NCI-H1694 (cell line): ENCODE results near the gene RPS19BP1.
"Not testable (repeated sequence)": the region's sequence is repeated elsewhere in the genome, so short reads cannot be mapped to it uniquely, and the experiment has no call there.

Experiments used
- DNase-seq: peaks from one replicate; lab custom pipeline; 2025; lab: John Stamatoyannopoulos, UW

Gene RPS19BP1

DNA sequence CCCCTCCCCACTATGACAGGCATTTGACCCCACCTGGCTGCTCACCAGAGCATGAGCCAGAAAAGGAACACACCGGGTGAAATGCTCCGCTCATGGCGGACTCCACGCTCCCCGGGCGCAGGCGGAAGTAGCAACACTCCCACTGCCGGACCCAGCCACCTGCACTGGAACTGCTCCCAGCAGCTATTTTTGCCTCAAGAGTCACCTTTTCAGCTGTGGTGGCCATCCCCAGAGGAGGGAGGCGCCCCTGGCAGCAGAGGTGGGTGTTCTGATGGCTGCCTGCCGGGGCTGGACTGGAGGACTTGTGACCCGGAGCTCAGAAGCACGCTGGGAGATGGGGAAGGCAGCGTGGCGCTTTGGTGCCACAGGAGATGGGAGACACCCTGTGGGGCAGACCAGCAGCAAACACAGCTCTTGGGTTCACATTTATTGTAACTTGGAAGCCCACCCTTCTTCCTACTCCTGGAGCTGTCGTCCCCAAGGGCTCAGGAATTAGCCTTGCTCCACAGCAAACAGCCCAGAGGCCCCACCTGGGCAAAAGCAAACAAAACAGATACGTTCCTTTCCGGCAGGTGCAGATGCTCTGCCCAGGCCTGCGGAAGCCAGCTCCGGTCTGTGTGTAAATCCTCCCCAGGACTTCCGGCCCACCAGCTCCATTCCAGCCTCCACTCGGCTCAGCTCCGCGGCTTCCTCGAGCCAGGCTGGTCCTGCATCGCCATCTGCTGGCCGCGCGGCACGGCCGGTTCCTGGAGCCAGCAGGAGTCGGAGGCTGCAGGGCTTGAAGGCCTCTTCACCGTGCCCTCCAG is 3.7 kb downstream of the RPS19BP1 start:
- DNase-seq: peak; percentile 78

DNA sequence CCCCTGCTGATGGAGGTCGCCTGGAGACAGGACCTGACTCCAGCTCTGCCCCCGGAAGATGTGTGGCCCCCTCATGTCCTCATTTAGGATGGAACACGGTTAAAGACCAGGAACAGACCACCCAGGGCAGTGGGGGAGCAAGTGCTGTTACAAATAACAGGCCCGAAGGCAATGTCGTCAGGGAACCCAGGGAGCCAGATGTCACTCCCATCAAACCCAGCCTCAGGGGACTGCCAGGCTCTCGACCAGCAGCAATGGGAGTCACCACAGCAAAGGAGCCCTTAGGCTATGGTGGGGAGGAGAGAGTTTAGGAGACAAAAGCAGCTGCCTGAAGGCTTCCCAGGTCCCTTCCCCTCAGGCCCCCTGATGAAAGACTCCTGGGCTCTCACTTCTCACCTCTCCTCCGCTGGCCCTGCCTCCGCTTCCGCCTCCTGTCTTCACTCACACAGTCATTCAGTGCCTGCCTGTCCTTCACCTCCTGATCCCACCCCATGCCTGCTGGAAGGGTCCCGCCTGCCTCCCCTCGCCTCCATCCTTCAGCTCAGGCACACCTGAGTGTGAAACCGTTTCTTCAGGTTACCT is 4.4 kb downstream of the RPS19BP1 start:
- peak; percentile 71 for DNase-seq

DNA sequence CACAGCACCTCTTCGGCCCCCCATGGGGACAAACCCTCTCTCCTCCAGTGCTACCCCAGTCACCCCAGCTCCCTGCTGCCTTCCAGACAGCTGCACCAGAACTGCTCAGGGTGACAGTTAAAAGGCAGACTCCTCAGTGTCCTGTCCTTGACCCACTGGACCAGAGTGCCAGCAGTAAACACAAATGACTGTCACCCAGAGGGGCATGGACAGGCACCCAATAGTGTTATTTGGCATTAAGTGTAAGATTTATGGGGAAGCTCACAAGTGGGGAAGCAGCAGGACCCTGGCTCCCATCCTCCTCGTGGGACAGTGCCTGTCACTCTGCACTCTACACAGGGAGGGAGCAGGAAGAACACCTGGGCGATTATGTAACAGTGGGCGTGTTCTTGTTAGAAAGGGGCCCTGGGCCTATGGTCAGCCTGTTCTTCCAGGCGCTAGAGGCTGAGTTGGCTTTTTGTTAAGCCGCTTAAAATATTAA is 5.0 kb downstream of the RPS19BP1 start:
- DNase-seq: no peak

DNA sequence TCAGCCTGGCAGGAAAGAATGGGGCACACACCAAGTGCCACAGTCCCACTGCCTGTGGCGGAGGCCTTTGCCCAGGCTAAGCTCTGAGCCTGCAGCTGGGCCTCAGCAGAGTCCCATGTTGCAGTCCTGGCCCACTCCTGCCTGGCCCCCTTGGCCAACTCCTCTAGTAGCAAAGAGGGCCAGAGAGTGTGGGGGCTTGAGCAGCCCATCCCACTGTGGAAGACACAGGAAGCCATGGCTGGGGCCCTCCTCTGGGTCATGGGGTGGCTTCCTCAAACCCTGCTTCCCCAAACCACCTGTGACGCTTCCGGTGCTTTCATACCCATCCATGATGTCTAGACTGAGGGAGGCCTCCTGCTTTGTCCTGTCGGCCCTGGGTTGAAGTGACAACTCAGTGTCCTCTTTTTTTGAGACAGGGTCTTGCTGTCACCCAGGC is 5.8 kb downstream of the RPS19BP1 start:
- DNase-seq: no peak

DNA sequence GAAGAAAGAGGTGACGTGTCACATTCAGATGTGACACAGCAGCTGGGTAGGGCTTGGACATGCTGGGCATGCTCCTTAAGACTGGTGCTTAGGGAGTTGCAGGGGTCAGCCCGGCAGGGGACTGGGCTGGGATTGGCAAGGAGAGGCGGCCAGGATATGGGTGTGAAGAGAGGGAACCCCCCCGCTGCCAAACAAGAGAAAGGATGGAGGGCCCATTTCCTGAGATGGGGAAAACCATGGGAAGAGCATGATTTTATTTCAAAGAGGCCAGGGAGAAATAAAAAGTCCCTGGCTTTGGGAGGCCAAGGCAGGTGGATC is 6.9 kb downstream of the RPS19BP1 start:
- DNase-seq: no peak

DNA sequence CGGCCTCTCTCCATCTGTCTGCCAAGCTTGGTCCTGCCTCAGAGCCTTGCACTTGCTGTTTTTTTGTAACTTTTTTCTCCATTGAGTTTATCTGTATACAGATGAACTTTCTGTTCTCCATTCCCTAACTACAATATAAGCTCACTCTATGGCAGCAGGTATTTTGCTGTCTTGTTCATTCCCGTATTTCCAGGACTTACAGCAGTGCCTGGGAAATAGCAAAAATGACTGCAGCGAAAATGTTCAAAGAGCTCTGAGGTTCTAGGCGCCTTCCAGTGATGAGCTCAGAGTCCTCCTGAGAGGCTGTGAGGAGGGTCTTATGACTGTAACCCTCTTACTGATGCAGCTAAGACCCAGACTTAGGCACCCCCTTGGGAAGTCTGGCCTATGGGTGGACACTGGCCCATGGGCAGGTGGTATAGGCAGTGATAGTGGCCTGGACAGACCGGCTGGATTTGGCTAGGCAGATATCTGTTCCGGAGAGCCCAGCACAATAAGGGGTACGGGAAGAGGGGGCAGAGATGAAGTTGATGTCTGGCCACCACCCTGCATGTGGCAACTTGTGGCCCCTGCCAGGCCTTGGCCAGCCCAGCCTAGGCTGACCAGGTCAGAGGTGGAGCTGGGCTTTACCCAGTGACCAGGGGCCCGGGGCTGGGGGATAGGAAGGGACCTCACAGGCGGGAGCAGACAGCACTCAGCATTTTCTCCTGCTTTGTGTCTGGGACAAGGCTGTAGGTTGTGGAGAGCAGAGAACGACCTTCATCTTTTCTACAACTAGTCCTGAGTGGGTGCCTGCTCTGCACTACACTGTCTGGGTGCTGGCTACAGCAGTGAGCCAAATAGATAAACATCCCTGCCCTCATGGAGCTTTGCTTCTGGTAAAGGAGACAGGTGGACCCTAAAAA is 7.5 kb downstream of the RPS19BP1 start:
- DNase-seq: no peak

DNA sequence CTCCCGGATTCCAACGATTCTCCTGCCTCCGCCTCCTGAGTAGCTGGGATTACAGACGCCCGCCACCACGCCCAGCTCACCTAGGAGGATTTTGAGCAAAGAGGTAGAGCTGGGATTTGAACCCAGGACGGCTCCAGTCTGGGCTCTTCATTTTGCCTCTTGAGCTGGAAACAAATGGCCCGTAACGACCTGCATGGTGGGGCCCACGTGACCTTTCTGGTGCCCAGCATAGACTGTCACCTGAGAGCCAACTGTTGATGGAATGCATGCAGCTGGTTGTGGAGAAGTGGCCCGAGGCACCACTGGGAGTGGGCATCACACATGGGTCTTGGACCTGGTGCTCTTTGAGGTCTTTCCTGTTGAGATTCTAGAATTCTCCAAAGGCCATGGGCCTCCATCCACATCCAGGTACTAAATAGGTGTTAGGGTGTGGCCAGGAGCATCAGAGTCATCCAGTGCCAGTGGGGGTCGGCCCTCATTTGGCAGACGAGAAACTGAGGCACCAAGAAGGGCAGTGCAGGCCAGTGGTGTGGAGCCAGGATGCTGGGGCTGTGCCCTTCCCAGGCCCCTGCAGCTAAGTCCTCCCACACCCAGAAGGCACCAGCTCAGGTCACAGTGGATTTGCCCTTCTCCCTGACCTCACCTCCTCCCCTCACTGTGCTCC is 8.3 kb downstream of the RPS19BP1 start:
- no peak for DNase-seq

DNA sequence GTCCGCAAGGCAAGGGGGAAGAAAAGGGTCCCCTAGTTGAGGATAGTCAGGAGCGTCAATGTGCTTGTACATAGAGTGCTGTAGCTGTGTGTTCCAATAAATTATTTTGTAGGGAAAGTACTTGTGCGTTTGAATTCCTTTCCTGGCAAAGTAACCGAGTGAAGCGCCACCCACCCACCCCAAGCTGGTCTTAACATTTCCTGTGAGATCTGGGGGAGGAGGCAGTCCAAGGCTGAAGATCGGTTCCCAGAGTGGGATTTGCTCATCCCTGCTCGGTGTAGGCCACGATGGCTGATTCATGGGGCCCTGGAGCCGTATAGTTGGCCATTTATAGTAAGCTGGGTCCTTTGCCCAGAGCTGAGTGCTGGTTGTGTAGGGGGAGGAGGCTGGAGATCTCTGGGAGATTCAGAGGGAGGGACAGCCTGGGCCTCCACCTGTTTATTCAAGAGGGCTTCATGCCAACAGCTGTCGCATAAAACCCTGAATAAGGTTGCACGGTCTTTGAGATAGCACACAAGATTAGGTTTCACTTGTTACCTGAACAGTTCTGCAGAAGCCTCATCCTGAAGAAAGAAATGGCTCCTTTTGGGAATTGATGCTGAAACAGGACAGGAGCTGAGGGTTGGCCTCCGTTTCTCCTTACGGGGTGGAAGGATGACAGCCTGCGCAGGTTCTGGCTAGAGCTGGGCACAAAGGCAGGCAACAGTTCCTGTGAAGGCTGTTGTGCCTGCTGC is 9.8 kb downstream of the RPS19BP1 start:
- DNase-seq: peak; percentile 45

DNA sequence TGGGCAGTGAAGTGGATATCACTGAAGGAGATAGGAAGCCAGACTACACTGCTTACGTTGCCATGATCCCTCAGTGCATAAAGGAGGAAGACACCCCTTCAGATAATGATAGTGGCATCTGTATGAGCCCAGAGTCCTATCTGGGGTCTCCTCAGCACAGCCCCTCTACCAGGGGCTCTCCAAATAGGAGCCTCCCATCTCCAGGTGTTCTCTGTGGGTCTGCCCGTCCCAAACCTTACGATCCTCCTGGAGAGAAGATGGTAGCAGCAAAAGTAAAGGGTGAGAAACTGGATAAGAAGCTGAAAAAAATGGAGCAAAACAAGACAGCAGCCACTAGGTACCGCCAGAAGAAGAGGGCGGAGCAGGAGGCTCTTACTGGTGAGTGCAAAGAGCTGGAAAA is 10.5 kb downstream of the RPS19BP1 start:
- DNase-seq: not testable (repeated sequence)

DNA sequence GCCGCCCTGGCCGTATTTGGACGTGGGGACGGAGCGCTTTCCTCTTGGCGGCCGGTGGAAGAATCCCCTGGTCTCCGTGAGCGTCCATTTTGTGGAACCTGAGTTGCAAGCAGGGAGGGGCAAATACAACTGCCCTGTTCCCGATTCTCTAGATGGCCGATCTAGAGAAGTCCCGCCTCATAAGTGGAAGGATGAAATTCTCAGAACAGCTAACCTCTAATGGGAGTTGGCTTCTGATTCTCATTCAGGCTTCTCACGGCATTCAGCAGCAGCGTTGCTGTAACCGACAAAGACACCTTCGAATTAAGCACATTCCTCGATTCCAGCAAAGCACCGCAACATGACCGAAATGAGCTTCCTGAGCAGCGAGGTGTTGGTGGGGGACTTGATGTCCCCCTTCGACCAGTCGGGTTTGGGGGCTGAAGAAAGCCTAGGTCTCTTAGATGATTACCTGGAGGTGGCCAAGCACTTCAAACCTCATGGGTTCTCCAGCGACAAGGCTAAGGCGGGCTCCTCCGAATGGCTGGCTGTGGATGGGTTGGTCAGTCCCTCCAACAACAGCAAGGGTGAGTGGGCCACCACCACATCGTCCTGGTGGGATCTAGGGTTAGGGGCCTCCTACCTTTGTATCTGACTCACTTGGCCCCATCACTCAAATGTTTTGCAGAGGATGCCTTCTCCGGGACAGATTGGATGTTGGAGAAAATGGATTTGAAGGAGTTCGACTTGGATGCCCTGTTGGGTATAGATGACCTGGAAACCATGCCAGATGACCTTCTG is 11.3 kb downstream of the RPS19BP1 start:
- peak; percentile 31 for DNase-seq

DNA sequence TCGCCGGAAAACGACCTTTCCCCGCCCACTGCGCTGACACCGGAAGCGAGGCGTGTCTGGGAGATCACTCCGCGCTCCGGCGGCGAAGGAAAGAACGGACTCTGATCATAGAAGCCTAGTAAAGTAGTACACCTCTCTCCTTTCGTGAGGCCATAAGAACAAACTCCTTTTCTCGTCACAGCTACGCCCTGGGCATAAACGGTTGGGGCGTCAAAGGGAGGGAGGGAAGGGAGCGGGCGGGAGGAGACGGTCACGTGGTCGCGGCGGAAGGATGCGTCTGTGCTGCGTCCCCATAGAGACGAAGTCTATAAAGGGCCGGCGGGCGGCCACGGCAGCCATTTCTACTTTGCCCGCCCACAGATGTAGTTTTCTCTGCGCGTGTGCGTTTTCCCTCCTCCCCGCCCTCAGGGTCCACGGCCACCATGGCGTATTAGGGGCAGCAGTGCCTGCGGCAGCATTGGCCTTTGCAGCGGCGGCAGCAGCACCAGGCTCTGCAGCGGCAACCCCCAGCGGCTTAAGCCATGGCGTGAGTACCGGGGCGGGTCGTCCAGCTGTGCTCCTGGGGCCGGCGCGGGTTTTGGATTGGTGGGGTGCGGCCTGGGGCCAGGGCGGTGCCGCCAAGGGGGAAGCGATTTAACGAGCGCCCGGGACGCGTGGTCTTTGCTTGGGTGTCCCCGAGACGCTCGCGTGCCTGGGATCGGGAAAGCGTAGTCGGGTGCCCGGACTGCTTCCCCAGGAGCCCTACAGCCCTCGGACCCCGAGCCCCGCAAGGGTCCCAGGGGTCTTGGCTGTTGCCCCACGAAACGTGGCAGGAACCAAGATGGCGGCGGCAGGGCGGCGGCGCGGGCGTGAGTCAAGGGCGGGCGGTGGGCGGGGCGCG is 12.1 kb downstream of the RPS19BP1 start, which contains the start of gene ATF4:
TSS of gene ATF4 (plus strand) at position 337 of the 880 bp plus-strand sequence. CDS start 884 bp downstream, outside the sequence.
- DNase-seq: peak; percentile 90

DNA sequence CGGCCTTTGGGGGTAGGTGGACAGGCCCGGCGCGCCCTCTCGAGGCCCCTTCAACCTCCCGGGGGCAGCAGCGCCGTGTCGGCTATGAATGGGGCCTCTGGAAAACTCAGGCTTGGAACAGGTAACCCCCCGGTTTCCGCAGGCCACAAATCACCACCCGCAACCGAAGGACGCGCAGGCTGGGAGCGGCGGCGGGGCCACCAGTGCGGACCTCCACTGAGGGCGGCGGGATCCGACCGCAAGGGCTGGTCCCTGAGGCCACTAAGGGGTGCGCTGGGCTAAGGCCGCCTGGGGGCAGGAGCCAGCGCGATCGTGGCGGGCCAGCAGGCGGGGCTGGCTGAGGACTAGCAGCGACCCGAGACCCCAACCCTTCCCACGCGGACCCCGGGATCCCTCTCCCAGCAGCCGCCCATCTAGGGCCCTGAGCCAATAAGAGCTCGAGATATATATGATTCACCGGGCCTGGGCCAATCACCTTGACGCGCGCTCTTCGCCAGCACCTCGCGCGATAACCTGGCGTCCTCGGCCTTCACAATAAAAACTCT is 12.8 kb downstream of the RPS19BP1 start:
- peak; percentile 98 for DNase-seq

DNA sequence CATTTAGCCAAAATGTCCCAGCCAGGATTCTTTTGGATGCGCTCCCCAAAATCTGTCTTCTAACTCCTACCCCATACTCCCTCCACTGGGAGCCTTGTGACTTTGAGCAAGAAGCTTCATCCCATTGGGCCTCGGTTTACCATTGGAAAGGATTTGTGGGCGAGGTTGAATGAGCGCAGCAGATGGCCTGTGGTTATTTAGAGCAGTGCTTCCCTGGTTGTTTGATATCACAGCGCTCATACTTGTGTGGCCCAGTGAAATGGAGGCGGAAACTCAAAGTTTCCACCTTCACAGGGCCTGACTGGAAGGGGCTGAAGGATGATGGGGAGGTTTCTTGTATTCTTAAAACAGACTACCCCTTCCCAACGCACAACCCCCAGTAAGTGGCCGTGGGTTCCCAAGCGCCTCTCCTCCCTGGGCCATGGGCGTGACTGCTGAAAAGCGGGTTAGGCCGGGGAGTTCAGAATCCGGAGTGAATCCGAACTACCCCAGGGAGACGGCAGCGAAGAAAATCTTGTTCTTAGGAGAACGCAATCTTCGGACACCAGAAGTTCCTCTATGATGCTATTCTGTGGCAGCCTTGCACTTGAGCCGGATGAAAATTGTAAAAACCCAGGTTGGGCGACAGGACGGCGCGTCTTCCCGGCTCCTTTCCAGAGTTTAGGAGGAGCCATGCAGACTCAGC is 13.4 kb downstream of the RPS19BP1 start:
- no peak for DNase-seq

DNA sequence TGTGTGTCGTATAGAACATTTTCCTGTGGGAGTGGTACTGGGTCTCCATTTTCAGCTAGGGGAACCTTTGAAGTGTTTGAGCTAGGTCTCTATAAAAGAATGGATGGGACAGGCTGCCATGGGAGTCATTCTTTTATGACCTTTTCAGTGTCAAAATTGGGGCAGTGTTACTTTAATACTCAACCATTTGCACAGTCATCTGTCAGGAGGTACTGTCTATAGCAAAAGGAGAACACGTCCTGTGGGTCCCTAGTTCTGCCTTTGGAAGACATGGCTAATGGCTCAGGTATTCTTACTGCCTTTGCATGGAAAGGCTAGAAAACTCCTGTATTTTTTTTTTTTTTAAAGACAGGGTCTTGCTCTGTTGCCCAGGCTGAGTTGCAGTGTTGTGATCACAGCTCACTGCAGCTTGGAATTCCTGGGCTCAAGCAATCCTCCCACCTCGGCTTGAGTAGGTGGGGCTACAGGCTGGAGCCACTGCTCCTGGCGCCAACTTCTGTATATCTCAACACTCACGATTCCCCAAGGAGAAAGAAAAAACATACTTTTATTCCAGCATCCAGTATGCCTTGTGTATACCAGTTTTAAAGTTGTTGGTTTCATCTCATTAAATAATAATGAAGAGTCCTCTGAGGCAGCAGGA is 14.3 kb downstream of the RPS19BP1 start:
- no peak for DNase-seq

DNA sequence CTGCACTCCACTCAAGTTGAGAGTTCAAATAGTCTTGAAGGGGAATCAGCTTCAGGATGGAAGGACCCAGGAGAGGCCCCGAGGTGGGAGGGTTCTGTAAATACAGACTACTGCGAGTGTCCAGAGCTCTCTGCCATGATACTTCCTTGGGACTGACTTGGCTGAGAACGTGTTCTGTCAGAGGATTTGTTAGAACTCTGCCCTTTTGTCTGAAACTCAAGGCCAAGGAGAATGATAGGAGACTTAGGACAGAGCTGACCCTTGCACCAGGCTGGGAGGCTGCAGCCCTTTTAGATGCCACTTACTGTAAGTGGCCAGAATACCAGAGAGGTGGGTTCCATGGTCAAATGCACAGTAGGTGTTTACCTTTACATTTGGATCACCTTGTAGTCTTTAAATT is 15.1 kb downstream of the RPS19BP1 start:
- DNase-seq: no peak

DNA sequence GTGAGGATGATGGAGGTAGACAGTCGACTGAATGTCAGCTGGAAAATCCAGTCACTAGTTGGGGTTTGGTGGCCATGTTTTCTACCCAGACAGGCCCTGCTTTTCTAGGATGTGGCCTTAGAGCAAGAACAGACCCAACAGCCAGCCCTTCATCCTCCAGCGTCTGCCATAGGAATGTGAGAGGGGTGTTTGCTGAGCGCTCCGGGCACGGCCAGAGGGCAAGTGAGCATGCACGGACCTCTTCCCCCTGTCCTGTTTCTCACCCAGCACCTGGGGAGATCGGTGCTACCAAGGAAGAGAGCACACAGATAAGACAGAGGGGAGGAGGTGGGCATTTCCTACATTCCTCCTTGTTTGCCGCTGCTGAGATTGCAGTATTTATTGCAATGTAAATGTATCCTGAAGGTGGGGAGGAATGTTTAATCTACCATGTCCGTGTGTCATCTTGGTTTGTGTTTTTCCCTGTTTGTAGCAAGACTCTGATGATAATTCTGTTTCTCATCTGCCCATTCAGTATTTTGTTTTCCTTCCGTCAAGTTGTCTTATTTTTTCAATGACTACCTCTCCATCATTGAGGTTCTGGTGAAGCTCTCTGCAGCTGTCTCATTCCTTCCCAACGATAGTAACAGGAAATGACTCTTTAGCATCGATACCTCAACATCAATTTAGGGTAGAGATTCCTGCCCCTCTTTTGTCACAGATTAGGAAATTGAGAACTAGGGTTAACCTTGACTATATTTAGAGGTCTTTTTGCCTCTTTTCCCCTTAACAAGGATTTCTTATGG is 17.1 kb downstream of the RPS19BP1 start:
- no peak for DNase-seq

DNA sequence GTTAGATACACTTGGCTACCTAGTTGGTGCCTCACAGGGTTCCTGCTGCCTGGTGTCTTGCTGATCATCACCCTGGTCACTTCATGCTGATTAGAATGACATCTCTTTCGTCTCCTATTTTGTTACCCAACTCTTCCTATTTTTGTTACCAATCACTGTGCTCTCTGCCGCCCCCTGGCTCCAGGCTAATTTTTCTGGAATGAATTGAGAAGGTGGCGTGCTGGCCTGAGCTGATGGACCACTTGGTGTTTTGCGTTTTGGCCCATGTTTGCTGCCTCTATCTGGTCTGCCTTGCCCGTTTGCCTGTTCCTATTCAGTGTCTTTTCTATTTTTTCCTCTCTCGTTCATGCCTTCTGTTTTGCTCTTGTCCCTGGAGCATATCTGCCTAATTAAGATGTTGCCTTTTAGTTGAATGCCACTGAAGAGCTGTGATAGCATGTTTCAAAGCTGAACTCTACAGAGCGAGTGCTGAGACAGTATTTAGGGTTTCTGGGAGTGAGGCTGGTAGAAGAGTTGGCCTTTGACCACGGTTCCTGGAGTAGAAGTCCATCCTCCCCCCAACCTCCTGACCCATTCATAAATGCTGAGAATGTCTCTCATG is 18.1 kb downstream of the RPS19BP1 start:
- DNase-seq: no peak
